GM19324 (cell line): ENCODE data around the gene MDM2.

ENCODE experiments used
- ATAC-seq: cut with Tn5 transposase; IDR thresholded peaks from one replicate; pipeline ENCODE4 v1.9.1; 2021; ENCODE audit warnings: mild to moderate bottlenecking, moderate library complexity; ENCODE audit not compliant: unreplicated experiment, low FRiP score

MDM2 gene

GRCh38 chr12:68896881-68897540 lies 89.0 kb downstream of the MDM2 start:
- ATAC-seq, result no peak

- no peak for ATAC-seq
Observed at GRCh38 chr12:68899251-68899771, 91.3 kb downstream of the MDM2 start.

GRCh38 chr12:68900241-68900640 lies 92.3 kb downstream of the MDM2 start:
- no peak for ATAC-seq
